Measurements from ENCODE around the gene ARMC10.

- TF ChIP-seq CTCF (IDR thresholded peaks at IDR 0.05) = no peak
- TF ChIP-seq POLR2A (IDR thresholded peaks at IDR 0.05) = no peak
Measured at GRCh38 chr7:103106005-103106702, 31.2 kb downstream of the ARMC10 start.

Data from adrenal gland (tissue), 5 donors.